ENCODE results near the gene SPAG6. TPM values are rescaled to one million over a fixed set of nuclear protein-coding genes. Genes with fewer than 3 reads are reported as not detected.

SPAG6 gene
- total and polyA plus RNA-seq, 2 of the 8 experiments (the other 6 are each of a cell fraction or from before 2014, with no cell fraction given), result 0.14 TPM; not detected in 1

DNA sequence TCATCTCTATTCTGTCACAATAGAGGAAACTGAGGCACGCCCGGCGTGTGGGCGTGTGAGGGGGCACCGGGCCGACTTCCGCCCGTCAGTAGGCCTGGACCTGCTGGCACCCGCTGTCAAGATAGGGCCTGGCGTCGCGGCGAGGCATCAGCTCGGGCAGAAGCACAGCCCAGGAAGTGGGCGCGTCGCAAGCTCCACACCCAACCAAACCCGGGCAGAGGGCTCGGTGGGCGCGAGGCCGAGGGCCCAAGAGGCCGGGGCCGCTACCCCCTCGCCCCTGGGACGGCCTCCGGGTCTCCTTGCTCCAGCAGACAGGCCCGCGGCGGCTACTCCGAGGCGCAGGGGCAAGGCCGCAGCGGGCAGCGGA is 91.2 kb downstream of the SPAG6 start (continued):
- TF ChIP-seq, protein P1, sequence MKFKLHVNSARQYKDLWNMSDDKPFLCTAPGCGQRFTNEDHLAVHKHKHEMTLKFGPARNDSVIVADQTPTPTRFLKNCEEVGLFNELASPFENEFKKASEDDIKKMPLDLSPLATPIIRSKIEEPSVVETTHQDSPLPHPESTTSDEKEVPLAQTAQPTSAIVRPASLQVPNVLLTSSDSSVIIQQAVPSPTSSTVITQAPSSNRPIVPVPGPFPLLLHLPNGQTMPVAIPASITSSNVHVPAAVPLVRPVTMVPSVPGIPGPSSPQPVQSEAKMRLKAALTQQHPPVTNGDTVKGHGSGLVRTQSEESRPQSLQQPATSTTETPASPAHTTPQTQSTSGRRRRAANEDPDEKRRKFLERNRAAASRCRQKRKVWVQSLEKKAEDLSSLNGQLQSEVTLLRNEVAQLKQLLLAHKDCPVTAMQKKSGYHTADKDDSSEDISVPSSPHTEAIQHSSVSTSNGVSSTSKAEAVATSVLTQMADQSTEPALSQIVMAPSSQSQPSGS (IDR thresholded peaks at IDR 0.05; ENCODE audit: low read length), result no peak
- TF ChIP-seq PHF8 (conservative IDR thresholded peaks at IDR 0.05; ENCODE audit: low read depth, low read length) (no peak), NANOG (IDR thresholded peaks at IDR 0.05; ENCODE audit: insufficient read depth, low read depth, low read length, poor library complexity, severe bottlenecking) (no peak), CTBP2 (IDR thresholded peaks at IDR 0.05; ENCODE audit: borderline replicate concordance, insufficient read depth, insufficient read length, low read length) (no peak), CEBPB (IDR thresholded peaks at IDR 0.05; ENCODE audit: low read depth, low read length) (no peak)

All from H1 (cell line).